ENCODE measurements around the gene HEATR9.

DNA sequence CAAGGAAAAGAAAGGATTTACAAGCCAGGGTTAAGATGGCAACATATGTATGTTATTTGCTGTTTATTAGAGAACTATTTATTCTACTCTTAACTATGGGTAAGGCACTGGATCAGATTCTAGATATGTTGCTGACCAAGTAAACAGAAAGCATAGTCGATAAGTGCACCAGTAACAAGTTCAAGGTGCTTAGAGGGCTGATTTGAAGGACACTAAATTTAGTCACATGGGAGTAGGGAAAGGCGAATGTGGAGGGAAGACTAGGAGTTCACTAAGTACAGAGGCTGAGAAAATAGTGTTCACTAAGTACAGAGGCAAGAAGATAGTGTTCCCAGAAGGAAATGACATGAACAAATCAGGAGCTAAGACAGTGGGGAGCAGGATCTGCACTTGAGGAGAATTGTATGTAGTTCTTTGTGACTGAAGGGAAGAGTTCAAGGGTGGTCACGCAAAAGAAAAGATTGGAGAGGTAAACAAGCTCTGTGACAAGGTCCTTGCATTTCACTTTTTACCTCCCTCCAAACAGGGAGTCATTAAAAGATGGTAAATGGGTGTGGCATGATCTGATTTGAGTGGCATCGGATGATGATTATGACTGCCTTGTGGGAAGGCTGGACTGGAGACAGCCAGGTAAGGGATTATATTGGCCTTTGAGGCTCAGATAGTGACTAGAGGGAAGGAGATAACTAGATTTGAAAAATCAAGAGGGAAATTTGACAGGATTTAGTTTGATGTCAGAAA, 20.9 kb downstream of the HEATR9 start:
- TF ChIP-seq, protein P1, sequence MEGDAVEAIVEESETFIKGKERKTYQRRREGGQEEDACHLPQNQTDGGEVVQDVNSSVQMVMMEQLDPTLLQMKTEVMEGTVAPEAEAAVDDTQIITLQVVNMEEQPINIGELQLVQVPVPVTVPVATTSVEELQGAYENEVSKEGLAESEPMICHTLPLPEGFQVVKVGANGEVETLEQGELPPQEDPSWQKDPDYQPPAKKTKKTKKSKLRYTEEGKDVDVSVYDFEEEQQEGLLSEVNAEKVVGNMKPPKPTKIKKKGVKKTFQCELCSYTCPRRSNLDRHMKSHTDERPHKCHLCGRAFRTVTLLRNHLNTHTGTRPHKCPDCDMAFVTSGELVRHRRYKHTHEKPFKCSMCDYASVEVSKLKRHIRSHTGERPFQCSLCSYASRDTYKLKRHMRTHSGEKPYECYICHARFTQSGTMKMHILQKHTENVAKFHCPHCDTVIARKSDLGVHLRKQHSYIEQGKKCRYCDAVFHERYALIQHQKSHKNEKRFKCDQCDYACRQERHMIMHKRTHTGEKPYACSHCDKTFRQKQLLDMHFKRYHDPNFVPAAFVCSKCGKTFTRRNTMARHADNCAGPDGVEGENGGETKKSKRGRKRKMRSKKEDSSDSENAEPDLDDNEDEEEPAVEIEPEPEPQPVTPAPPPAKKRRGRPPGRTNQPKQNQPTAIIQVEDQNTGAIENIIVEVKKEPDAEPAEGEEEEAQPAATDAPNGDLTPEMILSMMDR (IDR thresholded peaks at IDR 0.05): no peak
- no peak for TF ChIP-seq EZH2 (IDR thresholded peaks at IDR 0.05)

Data from neural progenitor cell (in vitro differentiated cells).